Dendritic cell treated with granulocyte-macrophage colony-stimulating factor and Interleukin-4, amounts not matched to agents 40 ng/mL and 50 ng/mL, for 4 days (primary cell): ENCODE results near the gene CALN1.

Experiments
- H3K27ac Mint-ChIP-seq: one replicate; pipeline ENCODE4 v1.8.0; 2022; ENCODE audit warnings: mild to moderate bottlenecking, mixed read lengths
- H3K27me3 Mint-ChIP-seq: one replicate; pipeline ENCODE4 v1.8.0; 2022; ENCODE audit warnings: mild to moderate bottlenecking, mixed read lengths
- H3K36me3 Mint-ChIP-seq: one replicate; pipeline ENCODE4 v1.8.0; 2022; ENCODE audit warnings: low read depth, mixed read lengths
- H3K4me1 Mint-ChIP-seq: one replicate; pipeline ENCODE4 v1.8.0; 2022; ENCODE audit warnings: low read depth, mixed read lengths
- H3K4me3 Mint-ChIP-seq: one replicate; pipeline ENCODE4 v1.8.0; 2022; ENCODE audit warnings: mild to moderate bottlenecking, moderate library complexity, mixed read lengths
- H3K9me3 Mint-ChIP-seq: one replicate; pipeline ENCODE4 v1.8.0; 2022; ENCODE audit warnings: mixed read lengths
- intact Hi-C: fragments of 100-400 bp; cut with micrococcal nuclease; formaldehyde crosslinking; loops from one replicate; pipeline ENCODE4 v1.15.0; 2022

The CALN1 gene

DNA sequence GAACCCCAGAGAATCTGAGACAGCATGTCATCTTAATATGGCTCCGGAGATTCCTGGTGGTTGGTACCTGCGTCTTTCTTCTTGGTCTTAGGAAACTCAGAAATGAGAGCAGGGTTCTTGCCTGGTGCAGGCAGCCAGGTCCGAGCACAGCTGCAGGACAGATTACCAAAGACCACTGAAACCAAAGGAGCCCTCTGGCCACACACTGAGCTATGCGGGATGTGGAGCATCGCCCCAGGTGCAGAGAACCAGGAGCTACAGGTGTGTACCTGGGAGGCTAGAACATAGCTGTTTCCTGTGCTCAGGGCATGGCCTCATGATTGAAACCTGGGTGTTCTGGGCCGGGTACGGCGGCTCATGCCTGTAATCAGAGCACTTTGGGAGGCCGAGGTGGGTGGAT, 635.4 kb downstream of the CALN1 start:
- H3K4me1 Mint-ChIP-seq = no peaks in the 10 kb centered on the region
- no peak overlapping the region for H3K27ac Mint-ChIP-seq
- H3K36me3 Mint-ChIP-seq = no peaks in the 10 kb centered on the region
- no peaks in the 10 kb centered on the region for H3K9me3 Mint-ChIP-seq
- intact Hi-C loops = no loop called here
- no peak overlapping the region for H3K4me3 Mint-ChIP-seq
- H3K27me3 Mint-ChIP-seq = no peaks in the 10 kb centered on the region

DNA sequence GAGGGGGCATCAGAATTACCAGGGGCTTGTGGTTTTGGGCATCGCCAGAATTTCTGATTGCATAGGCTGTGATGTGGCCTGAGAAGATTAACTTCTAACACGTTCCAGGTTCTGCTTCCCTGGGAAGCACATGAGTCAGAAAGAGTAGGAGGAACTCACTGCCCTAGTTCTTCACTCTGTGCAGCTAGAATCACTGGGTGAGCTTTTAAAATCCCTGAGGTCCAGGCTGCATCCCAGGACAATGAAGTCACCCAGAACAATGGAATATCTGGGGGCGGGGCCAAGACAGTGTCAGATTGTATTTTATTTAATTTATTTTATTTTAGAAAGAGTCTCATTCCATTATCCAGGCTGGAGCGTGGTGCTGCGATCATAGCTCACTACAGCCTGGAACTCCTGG, 636.5 kb downstream of the CALN1 start:
- no peaks in the 10 kb centered on the region for H3K36me3 Mint-ChIP-seq
- no peak overlapping the region for H3K27ac Mint-ChIP-seq
- no peaks in the 10 kb centered on the region for H3K27me3 Mint-ChIP-seq
- H3K9me3 Mint-ChIP-seq = no peaks in the 10 kb centered on the region
- no peaks in the 10 kb centered on the region for H3K4me1 Mint-ChIP-seq
- intact Hi-C loops = no loop called here
- H3K4me3 Mint-ChIP-seq = no peak overlapping the region

DNA sequence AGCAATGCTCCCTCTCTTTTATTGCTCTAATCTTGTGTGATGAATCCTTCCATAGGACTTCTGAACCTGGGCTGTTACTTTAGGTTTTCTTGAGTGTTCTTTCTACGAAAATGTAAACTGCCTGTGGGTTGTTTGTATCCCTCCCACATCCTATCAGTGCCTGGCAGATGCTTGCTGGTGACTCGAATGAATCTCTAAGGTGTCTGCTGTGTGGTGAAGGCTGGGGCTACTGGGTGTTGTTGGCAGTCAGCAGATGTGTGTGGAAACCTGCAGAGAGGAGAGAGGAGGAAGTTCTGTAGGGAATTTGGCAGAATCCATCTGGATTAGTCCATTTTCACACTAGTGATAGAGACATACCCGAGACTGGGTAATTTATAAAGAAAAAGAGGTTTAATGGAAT, 639.4 kb downstream of the CALN1 start:
- Mint-ChIP-seq H3K27me3 (no peaks in the 10 kb centered on the region), H3K4me1 (no peaks in the 10 kb centered on the region), H3K9me3 (no peaks in the 10 kb centered on the region), H3K36me3 (no peaks in the 10 kb centered on the region), H3K4me3 (no peak overlapping the region), H3K27ac (no peak overlapping the region)
- intact Hi-C loops = no loop called here

DNA sequence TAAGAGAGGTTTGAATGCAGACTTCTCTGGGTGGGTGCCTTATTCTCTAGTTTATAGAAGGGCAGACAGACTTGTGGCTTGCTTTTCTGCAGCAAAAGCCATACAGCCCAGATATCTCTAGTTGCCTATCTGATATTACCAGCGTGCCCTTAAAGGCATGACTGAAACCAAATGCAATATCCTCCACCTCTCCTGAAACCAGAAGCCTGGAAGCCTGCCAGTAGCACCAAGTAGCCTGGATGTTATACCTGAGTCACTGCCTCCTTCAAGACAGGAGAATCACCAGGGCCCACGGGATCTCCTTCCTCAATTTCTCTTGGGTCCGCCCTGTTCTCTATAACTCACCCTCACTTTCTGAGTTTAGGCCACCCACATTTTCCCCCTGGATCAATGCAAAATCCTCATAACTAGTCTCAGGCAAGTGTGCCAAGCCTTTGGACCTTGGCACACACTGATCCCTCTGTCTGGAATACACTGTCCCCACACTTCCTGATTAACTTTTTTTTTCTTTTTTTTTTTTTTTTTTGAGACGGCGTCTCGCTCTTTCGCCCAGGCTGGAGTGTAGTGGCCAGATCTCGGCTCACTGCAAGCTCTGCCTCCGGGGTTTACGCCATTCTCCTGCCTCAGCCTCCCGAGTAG, 641.8 kb downstream of the CALN1 start:
- intact Hi-C loops = no loop called here
- no peaks in the 10 kb centered on the region for H3K9me3 Mint-ChIP-seq
- H3K27me3 Mint-ChIP-seq = no peaks in the 10 kb centered on the region

DNA sequence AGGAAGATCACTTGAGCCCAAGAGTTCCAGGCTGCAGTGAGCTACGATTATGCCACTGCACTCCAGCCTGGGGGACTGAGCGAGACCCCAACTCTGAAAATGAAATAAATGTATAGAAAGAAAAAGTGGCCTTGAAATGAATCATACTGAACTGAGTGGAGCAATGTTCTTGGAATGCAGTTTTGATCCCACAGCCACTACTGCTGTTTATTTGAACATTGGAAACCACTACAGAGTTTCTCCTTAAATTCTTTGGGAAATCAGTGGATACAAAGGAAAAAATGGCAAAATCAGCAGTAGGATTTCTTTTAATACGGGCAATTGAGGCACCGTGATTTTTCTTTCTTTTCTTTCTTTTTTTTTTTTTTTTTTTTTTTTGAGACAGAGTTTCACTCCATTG, 642.8 kb downstream of the CALN1 start:
- H3K4me3 Mint-ChIP-seq = no peak overlapping the region
- H3K9me3 Mint-ChIP-seq = no peaks in the 10 kb centered on the region
- H3K36me3 Mint-ChIP-seq = no peaks in the 10 kb centered on the region
- no peaks in the 10 kb centered on the region for H3K27me3 Mint-ChIP-seq
- H3K27ac Mint-ChIP-seq = no peak overlapping the region
- H3K4me1 Mint-ChIP-seq = no peaks in the 10 kb centered on the region
- intact Hi-C loops = no loop called here

More for the DNA sequence above, 641.8 kb downstream of the CALN1 start:
- Mint-ChIP-seq H3K36me3 (no peaks in the 10 kb centered on the region), H3K4me1 (no peaks in the 10 kb centered on the region), H3K4me3 (no peak overlapping the region), H3K27ac (no peak overlapping the region)

DNA sequence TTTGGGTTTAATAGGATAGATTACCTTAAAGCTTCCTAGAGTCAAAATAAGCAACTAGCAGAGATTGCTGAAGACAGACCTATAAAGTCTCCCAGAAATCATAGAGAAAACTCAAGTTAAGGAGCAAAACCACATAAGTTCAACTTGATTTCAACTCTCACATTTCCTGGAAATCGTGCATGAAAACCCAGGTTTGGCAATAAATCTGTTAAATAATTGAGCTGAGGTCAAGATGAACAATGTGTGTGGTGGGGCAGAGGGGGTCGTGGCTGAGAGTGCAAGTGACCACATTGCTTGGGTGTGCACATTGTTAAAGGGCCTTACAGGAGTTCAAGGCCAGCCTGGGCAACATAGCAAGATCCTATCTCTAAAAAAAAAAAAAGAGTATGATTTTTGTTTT, 643.7 kb downstream of the CALN1 start:
- H3K27me3 Mint-ChIP-seq = no peaks in the 10 kb centered on the region
- intact Hi-C loops = no loop called here
- no peak overlapping the region for H3K4me3 Mint-ChIP-seq
- H3K9me3 Mint-ChIP-seq = no peaks in the 10 kb centered on the region
- no peaks in the 10 kb centered on the region for H3K4me1 Mint-ChIP-seq
- no peaks in the 10 kb centered on the region for H3K36me3 Mint-ChIP-seq
- no peak overlapping the region for H3K27ac Mint-ChIP-seq

DNA sequence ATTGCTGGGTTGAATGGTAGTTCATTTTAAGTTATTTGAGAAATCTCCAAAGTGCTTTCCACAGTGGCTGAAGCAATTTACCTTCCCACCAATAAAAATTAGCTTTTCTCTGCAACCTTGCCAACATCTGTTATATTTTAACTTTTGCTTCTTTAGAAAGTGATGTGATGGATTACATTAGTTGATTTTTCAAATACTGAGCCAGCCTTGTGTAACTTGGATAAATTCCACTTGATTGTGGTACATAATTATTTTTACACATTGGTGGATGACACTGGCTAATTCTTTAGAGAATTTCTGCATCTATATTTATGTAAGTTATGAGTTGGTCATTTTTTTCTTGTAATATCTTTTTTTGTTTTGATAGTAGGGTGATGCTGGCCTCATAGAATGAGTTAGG, 646.1 kb downstream of the CALN1 start:
- peaks cover 23% of the 10 kb centered on the region for H3K9me3 Mint-ChIP-seq

DNA sequence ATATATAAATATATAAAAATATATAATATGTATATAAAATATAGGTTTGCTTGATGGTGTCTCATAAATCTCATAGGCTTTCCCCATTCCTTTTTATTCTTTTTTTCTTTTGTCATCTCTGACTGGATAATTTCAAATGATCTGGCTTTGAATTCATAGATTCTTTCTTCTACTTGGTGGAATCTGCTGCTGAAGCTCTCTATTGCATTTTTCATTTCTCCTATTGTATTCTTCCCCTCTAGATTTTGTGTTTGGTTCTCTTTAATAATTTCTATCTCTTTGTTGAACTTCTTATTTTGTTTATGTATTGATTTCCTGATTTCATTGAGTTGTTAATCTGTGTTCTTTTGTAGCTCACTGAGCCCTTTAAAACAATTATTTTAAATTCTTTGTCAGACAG, 650.8 kb downstream of the CALN1 start:
- intact Hi-C loops = no loop called here
- no peaks in the 10 kb centered on the region for H3K4me1 Mint-ChIP-seq
- H3K9me3 Mint-ChIP-seq = peaks cover 32% of the 10 kb centered on the region
- H3K36me3 Mint-ChIP-seq = no peaks in the 10 kb centered on the region
- H3K27ac Mint-ChIP-seq = no peak overlapping the region
- no peak overlapping the region for H3K4me3 Mint-ChIP-seq
- H3K27me3 Mint-ChIP-seq = no peaks in the 10 kb centered on the region

More for the DNA sequence above, 646.1 kb downstream of the CALN1 start:
- Mint-ChIP-seq H3K27ac (no peak overlapping the region), H3K4me1 (no peaks in the 10 kb centered on the region), H3K36me3 (no peaks in the 10 kb centered on the region), H3K4me3 (no peak overlapping the region), H3K27me3 (no peaks in the 10 kb centered on the region)
- intact Hi-C loops = no loop called here

DNA sequence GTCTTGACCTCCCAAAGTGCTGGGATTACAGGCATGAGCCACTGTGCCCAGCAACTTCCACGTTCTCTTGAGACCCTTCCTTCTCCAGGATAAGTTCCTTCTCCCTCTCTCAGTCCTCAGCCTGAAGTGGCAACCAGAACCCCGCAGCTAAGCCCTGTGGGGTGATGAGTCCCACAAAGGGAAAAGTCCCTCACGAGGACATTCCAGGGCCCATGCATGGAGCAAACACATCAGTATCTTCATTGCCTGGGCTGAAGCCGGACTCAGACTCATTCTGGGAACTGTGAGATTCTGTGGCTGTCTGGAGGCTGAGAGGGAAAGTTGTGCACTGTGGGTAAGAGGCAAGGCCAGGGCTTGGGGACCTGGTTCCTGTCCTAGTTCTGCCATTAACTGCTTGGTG, 657.3 kb downstream of the CALN1 start:
- Mint-ChIP-seq H3K4me3 (no peak overlapping the region), H3K4me1 (no peaks in the 10 kb centered on the region), H3K27me3 (peaks cover 15% of the 10 kb centered on the region), H3K9me3 (peaks cover 8% of the 10 kb centered on the region), H3K27ac (no peak overlapping the region), H3K36me3 (no peaks in the 10 kb centered on the region)
- intact Hi-C loops = loop anchor here (5.0 kb wide), 2 partner anchors 577 to 1032 kb away; no protein-coding TSS in a partner anchor

DNA sequence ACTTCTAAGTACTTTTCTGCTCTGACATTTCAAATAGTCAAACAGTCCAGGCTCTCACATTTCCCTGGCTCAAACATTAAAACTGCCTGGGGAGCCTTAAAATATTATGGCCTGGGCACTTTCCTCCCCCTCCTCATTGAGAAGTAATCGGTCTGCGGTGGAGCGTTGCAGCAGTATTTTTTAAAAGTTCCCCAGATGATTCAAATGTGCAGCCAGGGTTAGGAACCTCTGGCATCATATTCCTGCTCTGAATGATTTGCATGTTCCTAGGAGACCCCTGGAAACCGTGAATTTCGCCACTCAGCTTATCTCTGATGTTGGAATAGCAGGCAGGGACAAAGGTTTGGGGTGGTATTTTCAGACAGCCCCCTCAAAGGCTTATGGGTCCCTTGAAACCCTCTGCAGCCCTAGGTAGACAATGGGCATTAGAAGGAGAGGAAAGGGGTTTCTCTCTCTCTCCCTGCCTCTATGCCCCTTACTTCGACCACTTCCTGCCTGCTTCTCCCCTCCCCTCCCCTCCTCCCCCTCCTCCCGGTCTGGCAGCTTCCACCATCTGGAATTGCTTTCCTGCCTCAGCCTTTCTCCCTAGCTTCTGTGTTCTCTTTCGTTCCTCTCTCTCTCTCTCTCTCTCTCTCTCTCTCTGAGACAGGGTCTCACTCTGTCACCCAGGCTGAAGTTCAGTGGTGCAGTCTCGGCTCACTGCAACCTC, 658.0 kb downstream of the CALN1 start:
- Mint-ChIP-seq H3K4me3 (no peak overlapping the region), H3K4me1 (no peaks in the 10 kb centered on the region), H3K27ac (no peak overlapping the region), H3K27me3 (peaks cover 15% of the 10 kb centered on the region), H3K9me3 (peaks cover 13% of the 10 kb centered on the region), H3K36me3 (no peaks in the 10 kb centered on the region)
- intact Hi-C loops = loop anchor here (5.0 kb wide), 2 partner anchors 578 to 1033 kb away; no protein-coding TSS in a partner anchor

DNA sequence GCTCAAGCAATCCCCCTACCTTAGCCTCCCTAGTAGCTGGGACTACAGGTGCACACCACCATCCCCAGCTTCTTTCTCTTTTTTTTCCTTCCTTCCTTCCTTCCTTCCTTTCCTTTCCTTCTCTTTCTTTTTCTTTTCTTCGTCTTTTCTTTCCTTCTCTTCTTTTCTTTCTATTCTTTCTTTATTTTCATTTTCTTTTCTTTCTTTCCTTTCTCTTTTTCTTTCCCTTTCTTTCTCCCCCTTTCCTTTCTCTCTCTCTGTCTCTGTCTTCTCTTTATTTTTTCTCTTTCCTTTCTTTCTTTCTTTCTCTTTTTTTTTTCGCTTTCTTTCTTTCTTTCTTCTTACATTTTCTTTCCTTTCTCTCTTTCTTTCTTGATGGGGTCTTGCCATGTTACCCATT, 658.9 kb downstream of the CALN1 start:
- H3K4me3 Mint-ChIP-seq = no peak overlapping the region
- H3K27ac Mint-ChIP-seq = no peak overlapping the region
- H3K4me1 Mint-ChIP-seq = no peaks in the 10 kb centered on the region
- intact Hi-C loops = loop anchor here (5.0 kb wide), 2 partner anchors 579 to 1034 kb away; no protein-coding TSS in a partner anchor
- H3K36me3 Mint-ChIP-seq = no peaks in the 10 kb centered on the region
- peaks cover 17% of the 10 kb centered on the region for H3K9me3 Mint-ChIP-seq
- peaks cover 15% of the 10 kb centered on the region for H3K27me3 Mint-ChIP-seq

DNA sequence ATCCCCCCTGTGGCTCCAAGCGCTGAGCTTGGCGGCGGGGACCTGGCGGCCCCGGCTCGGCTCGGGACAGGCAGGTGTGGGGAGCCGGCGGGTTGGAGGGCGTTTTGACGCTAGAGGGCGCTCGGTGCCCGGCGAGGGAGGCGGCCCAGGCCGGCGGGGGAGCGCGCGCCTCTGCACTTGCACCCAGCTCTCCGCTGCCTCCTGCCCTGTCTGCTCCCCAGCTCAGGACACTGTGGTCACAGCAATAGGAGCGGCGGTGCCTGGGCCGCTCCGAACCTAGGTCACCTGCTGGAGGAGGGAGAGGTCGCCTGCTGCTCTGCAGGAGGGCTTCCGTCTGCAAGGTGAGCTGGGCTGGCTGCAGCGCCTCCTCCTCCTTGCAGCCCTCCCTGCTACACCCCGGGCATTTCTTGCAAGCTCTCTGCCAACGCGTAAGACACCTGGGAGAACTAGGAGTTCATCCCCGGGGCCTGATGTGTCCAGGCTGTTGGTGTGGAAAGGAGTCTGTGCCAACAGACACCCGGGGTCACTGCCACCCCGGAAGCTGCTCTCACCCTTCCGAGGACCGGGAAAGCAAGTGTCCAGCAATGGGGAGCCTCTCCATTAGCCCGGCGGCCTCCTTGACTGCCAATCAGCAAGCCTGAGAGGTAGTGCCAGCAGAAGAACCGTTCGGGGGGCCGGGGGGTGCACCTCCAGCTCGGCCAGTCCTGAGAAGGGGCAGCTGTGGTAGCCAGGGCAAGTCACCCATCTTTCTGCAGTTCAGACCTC, 659.8 kb downstream of the CALN1 start:
- Mint-ChIP-seq H3K36me3 (no peaks in the 10 kb centered on the region), H3K27ac (no peak overlapping the region), H3K4me1 (no peaks in the 10 kb centered on the region), H3K27me3 (peaks cover 15% of the 10 kb centered on the region), H3K9me3 (peaks cover 13% of the 10 kb centered on the region), H3K4me3 (no peak overlapping the region)
- intact Hi-C loops = loop anchor here (1.0 to 5.0 kb wide), 3 partner anchors 580 to 1035 kb away; no protein-coding TSS in a partner anchor

DNA sequence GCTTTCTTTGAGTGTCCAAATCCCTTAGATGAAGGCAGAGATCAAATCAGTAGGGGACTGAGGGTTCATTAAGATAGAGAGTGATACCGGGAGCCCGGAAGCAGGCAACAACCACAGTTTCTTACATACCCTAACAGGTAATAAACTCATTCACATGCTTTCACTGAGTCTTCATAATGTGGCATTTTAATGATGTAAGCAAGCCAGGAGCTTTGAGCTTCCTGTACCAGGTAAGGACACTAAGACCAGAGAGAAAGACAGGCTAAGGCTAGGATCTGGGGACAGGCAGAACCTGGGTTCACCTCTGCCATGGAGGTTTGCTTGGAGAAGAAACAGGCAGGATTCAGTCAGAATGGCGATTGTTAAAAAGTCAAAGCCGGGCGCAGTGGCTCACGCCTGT, 661.8 kb downstream of the CALN1 start:
- no peaks in the 10 kb centered on the region for H3K4me1 Mint-ChIP-seq
- intact Hi-C loops = loop anchor here (5.0 kb wide), 2 partner anchors 582 to 1037 kb away; no protein-coding TSS in a partner anchor
- no peak overlapping the region for H3K27ac Mint-ChIP-seq

DNA sequence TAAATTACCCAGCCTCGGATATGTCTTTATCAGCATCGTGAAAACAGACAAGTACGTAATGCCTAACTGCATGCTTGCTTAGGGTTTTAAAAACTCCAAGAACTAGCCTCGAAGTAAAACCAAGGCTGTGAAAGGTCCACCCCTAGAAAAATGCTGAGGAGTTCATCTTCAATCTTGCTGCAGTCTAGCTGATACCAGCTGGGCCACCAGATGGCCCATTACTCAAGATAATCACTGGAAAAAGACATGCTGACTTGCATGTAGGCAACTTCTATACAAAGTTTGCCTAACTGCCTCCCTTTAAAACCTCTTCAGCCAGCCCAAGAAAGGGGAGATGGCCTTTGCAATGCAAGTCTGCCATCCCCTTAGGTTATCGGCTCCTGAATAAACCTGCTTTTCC, 666.1 kb downstream of the CALN1 start:
- Mint-ChIP-seq H3K36me3 (no peaks in the 10 kb centered on the region), H3K27ac (no peak overlapping the region), H3K27me3 (no peaks in the 10 kb centered on the region), H3K4me1 (no peaks in the 10 kb centered on the region), H3K9me3 (peaks cover 18% of the 10 kb centered on the region), H3K4me3 (no peak overlapping the region)
- intact Hi-C loops = no loop called here

More for the DNA sequence above, 661.8 kb downstream of the CALN1 start:
- Mint-ChIP-seq H3K36me3 (no peaks in the 10 kb centered on the region), H3K27me3 (peaks cover 15% of the 10 kb centered on the region), H3K4me3 (no peak overlapping the region), H3K9me3 (peaks cover 18% of the 10 kb centered on the region)
